ENCODE measurements around the gene STK16.

The STK16 gene

DNA sequence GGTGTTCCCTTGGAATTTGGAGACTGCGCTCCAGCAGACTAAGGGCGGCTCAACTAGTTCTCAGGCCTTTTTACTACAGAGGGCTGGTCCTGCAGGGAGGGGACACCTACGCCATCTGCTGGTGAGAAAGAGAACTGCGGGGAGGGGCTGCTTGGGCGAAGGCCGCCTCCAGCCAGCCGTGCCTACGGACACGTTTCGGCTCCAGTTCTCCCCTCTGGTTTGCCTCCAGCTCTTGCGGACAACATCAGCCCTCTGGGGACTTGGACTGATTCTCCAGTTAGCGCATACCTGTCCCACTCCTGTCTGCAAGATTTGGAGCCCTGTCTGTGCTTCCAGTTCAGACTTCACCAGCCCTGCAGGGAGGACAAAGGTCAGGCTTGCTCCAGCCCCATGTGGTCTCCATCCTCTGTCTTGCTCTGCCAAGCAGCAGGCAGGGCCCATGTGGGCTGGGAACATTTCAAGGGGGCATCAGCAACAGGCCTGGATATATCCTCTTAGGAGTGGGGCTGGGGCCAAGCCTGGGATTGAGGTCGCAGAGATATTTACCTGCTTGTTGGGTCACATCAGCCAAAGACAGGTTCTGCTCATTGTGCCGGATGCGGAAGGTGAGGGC lies 53.6 kb downstream of the STK16 start:
- ChIA-PET POLR2A (no interaction called here), CTCF (interaction anchor here (0.7 to 22.1 kb wide), 34 partner anchors 7 to 272 kb away, joined by 3 to 691 read pairs (median 6); partner anchors contain the start of genes ANKZF1, ATG9A, CNPPD1 and DNAJB2)
- DNase-seq (ENCODE audit: low read depth, low spot score), result no peak
- peak overlapping the region; percentile 15; the same call in 1 of the 2 replicates for H3K4me3 ChIP-seq (ENCODE audit: low read depth, low read length)
- TF ChIP-seq, protein P1, sequence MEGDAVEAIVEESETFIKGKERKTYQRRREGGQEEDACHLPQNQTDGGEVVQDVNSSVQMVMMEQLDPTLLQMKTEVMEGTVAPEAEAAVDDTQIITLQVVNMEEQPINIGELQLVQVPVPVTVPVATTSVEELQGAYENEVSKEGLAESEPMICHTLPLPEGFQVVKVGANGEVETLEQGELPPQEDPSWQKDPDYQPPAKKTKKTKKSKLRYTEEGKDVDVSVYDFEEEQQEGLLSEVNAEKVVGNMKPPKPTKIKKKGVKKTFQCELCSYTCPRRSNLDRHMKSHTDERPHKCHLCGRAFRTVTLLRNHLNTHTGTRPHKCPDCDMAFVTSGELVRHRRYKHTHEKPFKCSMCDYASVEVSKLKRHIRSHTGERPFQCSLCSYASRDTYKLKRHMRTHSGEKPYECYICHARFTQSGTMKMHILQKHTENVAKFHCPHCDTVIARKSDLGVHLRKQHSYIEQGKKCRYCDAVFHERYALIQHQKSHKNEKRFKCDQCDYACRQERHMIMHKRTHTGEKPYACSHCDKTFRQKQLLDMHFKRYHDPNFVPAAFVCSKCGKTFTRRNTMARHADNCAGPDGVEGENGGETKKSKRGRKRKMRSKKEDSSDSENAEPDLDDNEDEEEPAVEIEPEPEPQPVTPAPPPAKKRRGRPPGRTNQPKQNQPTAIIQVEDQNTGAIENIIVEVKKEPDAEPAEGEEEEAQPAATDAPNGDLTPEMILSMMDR (IDR thresholded peaks at IDR 0.05; ENCODE audit: insufficient read depth, low read length, missing control alignments), result peak; percentile 98

GRCh38 chr2:219299372-219299760 lies 54.1 kb downstream of the STK16 start:
- ChIA-PET POLR2A (no interaction called here), CTCF (interaction anchor here (0.7 to 22.1 kb wide), 33 partner anchors 7 to 273 kb away, joined by 3 to 691 read pairs (median 5); partner anchors contain the start of genes ANKZF1, ATG9A, CNPPD1 and DNAJB2)
- TF ChIP-seq, protein P1 (IDR thresholded peaks at IDR 0.05; ENCODE audit: insufficient read depth, low read length, missing control alignments), result no peak
- no peak overlapping the region for H3K4me3 ChIP-seq (ENCODE audit: low read depth, low read length)
- no peak for DNase-seq (ENCODE audit: low read depth, low spot score)
